ENCODE results near the gene KIRREL3.

The KIRREL3 gene

DNA sequence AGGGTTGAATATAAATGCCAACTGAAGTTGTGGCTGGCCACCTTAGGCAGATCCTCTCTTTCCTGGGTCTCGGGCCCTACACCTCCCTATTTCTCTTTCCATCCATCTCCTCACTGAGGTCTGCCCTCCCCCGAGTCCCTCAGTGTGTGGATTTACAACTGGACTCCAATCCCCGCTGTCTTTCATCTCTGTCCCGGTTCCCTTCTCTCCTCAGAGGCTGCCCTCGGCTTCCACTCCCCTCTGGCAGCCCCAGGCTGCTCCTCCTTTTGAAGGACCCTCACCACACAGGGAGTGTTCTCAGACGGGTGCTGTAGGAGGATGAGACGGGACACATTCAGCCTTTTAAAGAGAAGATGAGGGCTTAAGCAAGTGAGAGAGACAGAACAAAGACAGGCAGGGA, 478.0 kb downstream of the KIRREL3 start:
- no peak for DNase-seq

DNA sequence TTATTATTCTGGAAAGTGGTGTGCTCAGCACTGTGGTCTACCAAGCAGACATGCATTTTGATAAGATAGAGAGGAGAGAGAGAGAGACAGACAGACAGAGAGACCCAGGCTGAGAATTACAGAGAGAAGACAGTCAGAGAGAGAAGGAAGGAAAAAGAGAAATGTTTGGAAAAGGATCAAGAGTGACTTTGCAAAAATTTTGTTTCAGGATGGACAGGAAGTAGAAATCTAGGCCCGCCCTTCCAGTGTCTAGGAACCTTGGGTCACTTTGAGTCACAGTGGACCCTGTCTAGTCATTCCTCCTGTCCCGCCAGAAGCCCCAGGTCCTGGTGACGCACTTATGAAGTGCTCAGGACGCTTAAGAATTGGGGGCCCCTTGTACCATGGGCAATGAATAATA, 478.4 kb downstream of the KIRREL3 start:
- DNase-seq: no peak

DNA sequence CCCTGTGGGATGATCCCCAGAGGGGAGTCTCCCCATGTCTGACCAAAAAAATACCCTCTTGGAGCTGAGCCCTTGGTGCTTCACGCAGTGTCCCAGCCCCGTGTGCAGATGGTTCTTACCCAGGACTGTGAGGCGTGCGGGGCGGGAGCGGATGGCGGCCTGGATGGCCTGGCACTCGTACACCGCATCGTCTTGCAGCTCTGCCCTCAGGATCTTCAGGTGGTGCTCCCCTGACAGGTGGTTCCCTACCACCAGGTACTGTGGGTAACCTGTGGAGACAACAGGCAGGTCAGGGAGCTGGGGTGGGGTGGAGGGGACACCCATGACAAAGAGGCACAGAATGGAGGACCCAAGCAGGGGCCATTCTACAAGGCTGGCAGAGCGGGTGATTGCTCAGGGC, 479.4 kb downstream of the KIRREL3 start:
- DNase-seq: no peak

DNA sequence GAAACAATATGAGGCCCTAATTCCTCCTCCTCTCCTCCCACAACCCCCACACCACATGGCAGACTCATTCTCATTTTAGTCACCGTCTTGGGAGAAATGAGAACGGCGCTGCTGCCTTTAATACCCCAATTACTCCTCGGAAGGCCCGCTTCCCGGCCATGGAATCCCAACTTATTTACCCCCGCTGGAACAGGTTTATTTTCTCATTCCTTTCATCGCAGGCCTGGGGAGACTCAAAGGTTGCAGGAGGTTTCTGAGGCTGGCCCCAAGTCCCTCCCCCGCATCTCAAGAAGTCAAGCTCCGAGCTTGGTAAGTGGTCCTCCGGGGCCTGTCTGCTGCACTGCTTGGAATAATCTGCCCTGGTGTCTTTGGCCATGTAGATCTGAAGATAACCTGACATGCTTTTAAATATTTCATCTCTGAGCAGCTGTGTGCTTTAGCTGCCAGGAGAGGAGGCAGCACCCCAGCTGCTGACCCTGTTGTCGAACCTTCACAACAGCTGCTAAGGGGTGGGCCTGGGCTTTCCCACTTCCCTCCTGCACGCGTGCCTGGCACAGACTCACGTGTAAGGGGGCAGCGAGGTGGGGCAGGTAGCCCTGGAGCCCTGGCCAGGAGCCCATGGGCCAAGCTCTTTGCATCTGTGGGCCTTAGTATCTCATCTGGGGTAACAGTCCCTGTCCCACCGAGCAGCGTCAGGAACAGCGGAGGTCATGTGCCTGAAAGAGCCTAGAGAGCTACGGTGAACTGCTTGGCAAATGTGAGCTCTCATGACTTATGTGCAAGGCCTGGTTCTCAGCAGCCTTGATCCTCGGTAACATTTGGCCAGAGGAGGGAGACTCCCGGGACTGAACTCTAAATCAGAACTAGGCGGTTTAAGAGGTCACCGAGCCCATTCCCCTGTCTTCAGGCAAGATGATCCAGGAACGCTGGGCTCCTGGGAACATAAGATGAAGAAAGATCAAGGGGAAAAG, 480.5 kb downstream of the KIRREL3 start:
- DNase-seq: no peak

DNA sequence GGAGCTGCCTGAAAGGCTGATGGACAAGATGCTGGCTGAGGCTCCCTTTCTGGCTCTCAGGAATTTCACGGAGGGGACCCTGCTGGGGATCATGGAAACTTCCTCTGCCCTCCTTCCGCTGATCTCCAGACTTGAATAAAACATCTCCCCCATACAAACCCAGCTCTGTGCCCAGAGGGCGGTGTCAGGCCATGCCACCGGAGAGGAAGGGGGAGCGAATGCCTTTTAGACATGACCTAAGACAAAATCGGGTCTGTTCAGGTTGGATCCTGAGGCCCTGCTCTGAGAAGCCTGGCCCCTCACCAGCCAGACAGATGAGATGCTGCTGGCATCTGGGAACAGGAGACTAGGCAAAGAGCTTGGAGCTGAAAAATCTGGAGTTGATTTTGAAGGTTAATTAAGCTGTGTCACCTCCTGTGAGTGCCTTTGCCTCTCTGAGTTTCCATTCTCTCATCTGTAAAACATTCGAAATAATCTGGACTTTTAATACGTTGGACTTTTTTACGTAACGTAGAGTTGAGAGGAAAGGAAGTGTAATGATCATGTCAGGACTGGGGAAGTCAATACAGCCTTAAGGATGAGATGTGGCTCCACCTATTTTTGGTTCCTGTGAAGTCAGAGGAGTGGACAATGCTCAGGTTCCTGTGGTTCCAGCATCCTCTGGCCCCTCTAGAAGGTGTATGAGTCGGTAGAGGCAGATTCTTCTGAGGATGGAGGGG, 481.4 kb downstream of the KIRREL3 start:
- DNase-seq: no peak

DNA sequence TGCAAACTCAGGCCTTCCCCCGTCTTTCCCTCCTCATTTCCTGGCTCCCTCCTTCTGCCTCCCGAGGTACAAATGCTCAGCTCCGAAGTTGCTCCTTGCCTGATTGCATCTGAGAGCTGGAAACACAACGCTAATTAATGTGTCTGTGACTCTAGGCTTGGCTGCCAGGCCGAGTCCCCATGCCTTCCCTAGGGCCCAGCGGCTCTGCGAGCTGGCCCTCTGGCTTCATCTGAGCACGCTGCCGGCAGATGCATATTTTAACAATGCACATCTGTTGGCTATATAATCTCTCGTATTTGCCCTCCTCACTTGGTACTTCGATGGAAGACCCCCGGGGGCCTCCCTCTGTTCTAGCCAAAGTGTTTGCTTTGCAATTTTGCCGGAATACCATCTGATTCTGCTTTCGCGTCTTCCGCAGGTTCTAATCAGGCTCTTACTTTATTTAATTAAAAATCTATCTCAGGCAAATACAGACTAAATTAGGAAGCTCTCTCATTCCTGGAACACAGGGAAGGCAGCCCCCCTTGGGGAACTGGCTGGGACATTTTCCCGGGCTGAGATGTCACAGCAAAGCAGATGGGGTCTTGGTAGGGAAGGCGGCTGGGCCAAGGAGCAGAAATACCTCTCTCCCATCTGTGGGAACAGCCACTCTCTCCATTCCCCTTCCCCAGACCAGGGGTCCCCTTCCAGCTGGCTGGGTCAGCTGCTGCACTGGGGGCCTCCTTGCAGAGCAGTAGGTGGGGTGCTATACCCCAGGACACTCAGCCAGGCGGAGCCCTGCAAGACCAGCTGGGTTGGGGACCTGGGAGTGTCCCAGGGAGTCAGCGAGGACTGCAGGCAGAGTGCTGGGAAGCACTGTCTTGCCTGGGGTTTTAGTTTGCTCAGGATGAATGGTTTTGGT, 482.2 kb downstream of the KIRREL3 start:
- DNase-seq: no peak

DNA sequence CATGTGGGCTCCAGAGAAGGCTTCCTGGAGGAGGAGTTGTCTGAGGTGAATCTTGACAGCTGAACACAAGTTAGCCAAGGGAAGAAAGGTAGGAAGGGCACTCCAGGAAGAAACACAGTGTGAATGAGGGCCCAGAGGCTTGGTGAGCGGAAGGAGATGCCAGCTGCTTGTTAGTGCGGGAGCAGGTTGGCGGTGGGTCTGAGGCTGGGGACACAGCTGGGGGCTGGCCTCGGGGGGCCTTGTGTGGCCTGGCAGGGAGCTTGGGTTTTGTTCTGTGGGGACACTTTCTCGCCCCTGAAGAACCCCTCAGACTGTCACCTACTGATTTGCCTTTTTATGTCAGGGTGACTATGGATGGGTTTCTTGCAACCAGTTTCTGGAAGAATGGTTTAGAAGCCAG, 485.1 kb downstream of the KIRREL3 start:
- DNase-seq: no peak

DNA sequence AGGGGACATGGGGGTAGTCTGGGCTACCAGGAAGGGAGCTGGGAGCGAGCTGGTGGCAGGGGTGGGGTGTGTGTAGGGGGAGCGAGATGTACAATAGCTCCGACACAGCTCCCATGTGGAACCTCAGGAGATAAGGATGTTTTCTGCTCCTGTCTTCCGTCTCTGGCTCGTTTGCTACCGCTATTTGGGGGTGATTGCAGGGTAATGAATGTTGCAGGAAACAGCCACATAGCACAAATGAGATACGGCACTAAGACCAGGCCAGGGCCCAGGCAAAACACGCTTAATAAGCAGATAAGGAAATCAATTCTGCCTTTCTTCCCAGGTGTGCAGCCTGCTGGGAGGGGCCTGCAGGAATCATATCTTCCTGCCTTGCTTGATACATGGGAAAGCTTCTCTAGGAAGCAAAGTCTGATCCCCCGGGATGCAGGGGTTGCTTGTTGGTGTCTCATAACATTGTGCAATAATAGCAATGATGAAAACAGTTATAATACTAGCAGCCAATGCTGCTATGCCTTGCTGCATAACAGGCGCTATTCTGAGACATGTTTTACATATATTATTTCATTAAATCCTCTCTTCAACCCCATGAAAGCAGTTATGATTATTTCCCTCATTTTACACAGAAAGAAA, 486.4 kb downstream of the KIRREL3 start:
- no peak for DNase-seq

DNA sequence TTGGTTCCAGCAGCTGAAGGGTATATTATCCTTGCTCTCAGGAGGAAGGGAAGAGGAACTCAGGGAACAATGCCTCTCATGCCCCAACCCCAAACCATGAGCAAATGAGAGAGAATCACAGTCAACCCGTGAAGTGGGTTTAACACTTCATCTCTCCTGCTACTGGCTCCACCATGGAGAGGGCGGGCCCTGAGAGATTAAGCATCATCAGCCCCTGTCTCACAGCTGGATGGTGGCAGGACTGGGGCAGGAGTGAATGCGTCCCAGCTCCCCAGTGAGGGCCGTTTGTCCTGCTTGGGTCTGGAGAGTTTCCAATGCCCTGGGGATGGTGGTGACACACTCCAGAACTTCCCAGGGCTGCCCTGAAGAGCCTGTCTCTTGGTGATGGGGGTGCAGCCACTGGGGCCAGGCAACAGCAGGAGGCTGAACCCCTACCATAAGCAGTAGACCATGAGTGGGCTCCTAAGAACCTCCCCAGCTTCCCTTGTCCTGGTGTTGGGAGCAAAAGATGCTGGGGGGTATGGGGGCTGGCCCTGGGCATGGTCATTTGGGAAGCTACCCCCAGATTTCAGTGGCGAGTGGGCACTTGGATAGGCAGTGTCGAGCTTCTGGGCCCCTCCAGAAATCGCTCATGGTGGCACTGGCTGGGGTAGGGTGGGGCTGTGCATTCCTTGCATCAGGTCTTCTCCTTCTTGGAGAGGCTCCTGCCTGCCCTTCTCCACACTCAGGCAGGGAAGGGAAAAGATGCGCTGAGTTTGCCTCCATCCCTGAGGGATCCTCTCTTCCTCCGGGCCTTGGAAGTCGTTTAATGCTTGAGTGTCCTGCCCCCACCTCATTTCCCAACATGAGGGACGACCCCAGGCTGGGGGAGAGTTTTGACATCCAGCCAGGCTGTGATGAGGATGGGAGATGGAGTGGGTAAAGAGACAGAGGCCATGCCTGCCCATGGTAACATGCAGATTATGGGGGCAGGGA, 487.5 kb downstream of the KIRREL3 start:
- DNase-seq: no peak

DNA sequence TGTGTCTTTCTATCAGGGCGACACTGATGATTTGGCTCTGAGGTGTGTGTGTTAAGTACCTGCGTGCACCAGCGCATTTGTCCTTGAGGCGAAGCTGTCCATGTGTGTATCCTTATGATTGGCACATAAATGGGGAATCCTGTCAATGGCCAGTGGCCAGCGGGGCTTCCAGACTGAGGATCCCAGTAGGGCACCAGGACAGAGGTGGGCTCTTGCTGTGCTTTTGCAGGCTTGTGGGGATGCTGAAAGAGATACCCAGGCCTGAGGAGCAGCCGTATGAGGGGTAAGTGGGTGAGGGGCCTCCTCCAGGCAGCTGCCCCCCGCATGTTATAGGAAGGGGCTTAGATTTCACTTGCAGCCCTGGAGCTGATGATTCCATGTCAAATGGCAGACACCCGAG, 488.3 kb downstream of the KIRREL3 start:
- no peak for DNase-seq

DNA sequence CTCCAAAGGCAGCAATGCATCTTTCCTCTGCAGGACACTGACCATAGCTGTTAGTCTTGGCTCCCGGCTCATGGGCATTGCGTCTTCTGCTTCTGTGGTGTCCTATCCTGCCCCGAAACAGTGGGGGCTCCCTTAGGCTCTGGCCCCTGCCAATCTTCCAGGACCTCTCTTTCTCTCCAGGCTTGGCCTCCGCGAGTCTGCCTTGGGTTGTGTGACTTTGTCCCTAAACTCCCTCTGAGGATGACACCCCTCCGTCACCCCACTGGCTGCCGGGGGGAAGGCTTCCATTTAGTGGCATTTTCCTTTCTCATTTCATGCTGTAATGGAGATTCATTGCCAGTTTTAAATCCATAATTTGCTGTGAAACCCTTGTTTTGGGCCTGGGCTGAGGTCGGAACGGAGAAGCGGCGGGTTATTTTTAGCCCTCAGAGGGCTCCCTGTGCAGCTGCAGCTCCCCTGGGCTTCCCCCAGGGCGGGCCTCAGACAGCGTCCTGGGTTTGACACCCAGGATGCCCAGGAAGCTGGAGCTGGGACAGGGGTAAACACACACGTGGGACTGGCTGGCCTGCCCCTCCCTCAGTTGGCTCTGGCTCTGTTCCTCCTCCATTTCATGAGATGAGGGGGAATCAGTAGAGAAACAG, 489.0 kb downstream of the KIRREL3 start:
- DNase-seq: no peak

DNA sequence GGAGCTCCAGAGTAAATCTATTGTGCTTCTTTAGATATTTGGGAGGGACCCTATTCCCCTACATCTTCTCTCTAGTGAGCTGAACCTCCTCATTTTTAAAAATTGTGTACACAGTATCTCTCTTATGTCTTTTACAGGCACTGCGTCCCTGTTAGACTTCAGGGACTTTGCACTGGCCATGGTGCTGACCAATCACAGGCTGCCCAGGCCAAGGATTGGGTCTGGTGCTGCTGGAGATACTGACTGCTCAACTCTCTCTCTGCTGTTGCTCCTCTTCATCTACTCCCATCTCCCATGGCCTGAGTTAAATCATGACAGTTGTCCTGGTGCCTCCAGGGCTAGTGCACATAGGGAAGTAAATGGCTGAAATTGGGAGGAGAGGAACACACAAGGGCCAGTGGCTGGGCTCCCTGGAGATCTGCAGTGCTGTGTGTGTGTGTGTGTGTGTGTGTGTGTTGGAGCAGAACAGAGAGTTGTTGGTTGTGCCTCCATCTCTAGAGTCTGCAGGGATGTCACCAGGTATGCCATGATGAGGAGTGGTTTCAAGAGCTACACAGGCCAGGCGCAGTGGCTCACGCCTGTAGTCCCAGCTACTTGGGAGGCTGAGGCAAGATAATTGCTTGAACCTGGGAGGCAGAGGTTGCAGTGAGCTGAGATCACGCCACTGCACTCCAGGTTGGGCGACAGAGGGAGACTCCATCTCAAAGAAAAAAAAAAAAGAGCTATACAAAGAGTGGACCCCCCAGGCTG, 489.8 kb downstream of the KIRREL3 start:
- DNase-seq: no peak

DNA sequence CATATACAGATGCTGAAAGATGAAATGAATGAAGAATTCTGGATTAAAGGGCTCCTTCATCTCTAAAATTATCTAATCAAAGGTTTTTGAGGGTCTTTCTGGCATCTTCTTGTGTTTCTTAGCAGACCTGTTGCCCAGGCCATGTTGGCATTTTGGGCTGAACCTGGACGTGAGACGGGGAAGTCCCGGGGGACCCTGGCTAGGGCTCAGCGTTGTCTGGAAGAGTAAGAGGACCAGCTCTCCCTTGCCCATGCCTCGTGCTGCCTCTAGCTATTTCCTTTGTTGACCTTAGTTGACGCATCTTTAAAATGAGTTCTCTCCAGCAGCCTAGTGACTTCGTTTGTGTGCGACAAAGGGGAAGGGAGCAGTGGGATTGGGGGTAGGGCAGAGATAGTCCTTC, 492.9 kb downstream of the KIRREL3 start:
- DNase-seq: no peak

DNA sequence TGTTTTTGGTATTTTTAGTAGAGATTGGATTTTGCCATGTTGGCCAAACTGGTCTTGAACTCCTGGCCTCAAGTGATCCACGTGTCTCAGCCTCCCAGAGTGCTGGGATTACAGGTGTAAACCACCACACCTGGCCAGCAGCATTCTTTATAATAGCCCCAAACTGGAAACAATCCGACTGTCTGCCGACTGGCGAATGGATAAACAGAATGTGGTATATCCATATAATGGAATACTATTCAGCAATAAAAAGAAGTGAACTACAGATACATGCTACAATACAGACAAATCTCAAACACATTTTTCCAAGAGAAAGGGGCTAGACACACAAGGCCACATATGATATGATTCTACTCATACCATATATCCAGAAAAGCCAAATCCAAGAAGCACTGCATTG, 493.8 kb downstream of the KIRREL3 start:
- no peak for DNase-seq

DNA sequence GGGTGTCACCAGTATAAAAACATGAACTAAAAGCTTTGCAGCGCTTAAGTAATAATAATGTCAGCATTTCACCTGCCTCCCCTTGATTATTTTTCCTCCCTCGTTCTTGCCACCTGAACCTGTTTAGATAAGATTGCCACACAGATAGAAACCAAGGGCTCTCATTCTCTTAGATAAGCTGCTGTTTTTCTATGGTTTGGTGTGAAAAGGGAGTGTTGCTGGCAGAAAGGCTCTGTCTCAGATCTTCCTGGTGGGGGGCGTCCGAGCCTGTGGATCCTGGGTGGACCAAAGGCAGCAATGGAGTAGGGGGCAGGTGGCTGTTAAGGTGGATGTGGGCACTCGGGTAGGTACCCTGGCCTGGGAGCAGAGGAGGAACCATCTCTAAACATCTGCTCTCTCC, 497.6 kb downstream of the KIRREL3 start:
- no peak for DNase-seq

DNA sequence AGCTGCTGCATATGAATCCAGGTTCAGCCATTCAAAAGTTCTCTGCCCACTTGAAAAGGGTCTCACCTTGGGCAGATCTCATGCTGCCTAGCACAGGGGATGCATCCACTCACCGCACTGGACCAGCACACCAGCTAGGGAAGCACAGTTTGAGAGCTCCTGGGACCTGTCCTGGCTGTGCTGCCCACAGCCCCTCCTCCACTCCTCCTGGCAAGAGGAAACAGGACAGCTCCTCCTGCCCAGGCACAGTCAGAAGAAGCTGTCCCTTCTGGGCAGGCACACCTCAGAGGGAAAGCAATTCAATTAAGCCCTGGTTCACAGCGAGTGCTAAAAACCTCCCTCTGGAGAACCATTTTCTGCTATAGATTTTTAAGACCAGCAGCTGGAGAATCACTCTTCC, 498.4 kb downstream of the KIRREL3 start:
- no peak for DNase-seq

DNA sequence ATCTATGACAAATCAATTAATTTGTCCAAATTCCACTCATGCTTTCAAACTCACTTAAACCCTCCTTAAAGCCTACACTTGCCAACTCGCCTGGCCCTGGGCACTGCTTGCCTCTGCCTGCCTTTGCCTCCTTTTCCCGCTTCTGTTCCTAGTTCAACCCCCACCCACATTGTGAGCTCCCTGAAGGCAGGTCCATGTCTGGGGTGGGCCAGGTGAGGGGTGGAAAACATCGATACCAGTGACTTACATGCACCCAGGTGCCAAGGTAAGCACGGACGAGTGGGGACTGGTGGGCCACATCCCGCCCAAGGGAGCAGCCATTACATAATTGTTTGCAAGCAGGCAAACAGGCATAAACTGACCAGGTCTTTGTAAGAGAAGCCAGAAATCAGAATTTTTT, 498.9 kb downstream of the KIRREL3 start:
- DNase-seq: no peak

DNA sequence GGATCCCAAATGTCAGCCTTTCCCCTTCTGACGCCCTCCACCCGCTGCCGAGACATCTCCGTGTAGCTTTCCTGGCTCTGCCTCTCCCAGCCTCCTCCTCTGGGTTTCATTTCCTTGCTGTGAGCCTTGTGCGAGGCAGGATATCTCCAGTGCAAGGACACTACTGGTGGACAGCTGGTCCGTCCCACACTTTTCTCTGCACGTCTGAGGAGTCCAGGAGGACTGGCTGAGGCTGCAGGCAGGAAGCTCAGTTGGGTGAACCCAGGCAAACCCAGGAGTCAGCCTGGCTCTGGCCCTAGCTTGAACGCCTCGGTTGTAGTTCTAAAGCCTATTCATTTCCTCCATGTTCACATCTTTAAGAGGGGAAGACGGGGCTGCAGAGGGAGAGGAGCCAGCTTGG, 499.6 kb downstream of the KIRREL3 start:
- no peak for DNase-seq

DNA sequence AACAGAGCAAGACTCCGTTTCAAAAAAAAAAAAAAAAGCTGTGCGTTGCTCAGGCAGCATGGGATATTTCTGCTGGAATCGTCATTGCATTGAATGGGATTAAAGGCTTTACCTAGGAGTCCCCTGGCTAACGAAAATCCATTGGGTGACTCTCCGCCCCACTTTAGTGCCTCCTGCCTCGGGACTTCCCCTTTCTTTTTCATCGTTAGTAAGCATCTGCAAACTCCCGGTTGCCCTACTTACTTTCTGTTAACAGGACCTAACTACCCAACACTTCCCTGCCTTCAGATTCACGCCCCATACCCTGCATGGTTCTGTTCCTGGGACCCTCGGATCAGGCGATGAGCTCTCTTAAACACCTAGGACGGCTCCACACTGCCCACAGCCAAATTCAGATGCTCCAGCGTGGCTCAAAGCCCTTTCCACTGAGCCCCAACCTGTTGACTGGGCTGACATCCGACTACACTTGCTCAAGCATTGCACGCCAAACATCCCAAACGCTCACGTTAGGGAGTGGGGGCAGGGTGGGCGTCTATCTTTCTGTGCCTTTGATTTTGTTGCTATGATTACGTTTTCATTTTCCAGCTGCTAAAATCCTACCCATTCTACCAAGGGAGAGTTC, 501.3 kb downstream of the KIRREL3 start:
- no peak for DNase-seq

DNA sequence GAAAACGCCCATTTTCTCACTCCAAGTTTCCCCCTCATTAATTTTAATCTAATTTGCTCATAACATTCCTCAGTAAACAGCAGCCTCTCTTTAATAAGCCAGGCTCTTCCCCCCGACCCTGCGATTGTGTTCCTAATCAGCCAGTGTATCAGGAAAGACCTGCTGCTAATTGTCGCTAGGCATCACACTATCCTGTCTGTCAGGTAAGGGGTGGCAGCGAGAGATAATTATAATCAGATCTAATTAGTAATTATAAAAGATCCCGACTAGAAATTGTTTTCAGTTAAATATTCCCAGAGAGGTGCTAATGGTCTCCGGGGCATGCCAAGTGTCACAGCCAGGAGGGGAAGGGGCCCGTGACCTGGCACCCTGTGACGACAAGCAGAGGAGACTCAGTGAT, 502.3 kb downstream of the KIRREL3 start:
- no peak for DNase-seq
